ENCODE measurements around the gene DLGAP4.

DNA sequence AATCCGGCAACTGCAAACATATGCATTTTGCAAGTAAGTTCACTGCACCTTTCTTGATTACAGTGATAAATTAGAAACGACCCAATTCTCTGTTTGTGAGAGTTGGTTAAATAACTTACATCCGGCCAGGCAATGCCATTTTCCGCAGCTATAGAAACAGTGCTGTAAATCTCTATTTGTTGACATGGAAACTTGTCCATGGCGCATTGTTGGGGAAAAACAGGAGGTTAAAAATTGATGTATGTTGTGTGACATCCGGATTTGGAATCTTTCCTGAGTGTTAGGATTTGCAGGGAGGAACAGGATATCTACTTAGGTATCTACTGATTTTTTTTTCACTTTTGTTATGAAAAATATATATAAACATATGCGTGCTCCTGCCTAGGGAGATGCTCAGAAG lies 66.5 kb downstream of the DLGAP4 start:
- TF ChIP-seq EZH2 (IDR thresholded peaks at IDR 0.05; ENCODE audit: low read length): no peak
- TF ChIP-seq, protein P1, sequence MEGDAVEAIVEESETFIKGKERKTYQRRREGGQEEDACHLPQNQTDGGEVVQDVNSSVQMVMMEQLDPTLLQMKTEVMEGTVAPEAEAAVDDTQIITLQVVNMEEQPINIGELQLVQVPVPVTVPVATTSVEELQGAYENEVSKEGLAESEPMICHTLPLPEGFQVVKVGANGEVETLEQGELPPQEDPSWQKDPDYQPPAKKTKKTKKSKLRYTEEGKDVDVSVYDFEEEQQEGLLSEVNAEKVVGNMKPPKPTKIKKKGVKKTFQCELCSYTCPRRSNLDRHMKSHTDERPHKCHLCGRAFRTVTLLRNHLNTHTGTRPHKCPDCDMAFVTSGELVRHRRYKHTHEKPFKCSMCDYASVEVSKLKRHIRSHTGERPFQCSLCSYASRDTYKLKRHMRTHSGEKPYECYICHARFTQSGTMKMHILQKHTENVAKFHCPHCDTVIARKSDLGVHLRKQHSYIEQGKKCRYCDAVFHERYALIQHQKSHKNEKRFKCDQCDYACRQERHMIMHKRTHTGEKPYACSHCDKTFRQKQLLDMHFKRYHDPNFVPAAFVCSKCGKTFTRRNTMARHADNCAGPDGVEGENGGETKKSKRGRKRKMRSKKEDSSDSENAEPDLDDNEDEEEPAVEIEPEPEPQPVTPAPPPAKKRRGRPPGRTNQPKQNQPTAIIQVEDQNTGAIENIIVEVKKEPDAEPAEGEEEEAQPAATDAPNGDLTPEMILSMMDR (optimal IDR thresholded peaks at IDR 0.05 in 1 of 3, IDR thresholded peaks at IDR 0.05 in 1 of 3, conservative IDR thresholded peaks at IDR 0.05 in 1 of 3; ENCODE audit: extremely low read depth in 1 of 3, insufficient read depth in 2 of 3, low read length in 3 of 3): no peak
